K562 (cell line): ENCODE data around the gene SLC27A4. TPM values are rescaled to one million over a fixed set of nuclear protein-coding genes. Genes with fewer than 3 reads are reported as not detected.
A peak's percentile ranks its signal among the peaks of the same experiment; 100 is the strongest.

Source experiments
- ARID2 ChIP-seq: fragments of 450-650 bp; IDR thresholded peaks from 2 replicates; pipeline ENCODE4 v1.6.1; 2017; ENCODE audit warnings: antibody characterized with exemption, mild to moderate bottlenecking
- ATF2 ChIP-seq: sonication (generic); formaldehyde crosslinking; IDR thresholded peaks from 2 replicates; pipeline ENCODE4 v1.8.1; 2022; ENCODE audit warnings: missing genetic modification reagents
- ATF3 ChIP-seq, 2 experiments: fragments of 450-650 bp in 1 of 2; sonication (generic) in 1 of 2; formaldehyde crosslinking in 1 of 2; IDR thresholded peaks in 1 of 2; conservative IDR thresholded peaks in 1 of 2; 2 replicates each; pipeline versions ENCODE4 v1.6.1 to v1.8.1; 2016 to 2023; ENCODE audit warnings: mild to moderate bottlenecking in 2 of 2, moderate library complexity in 2 of 2, inconsistent platforms in 1 of 2, missing genetic modification reagents in 1 of 2
- CBX3 ChIP-seq, 2 experiments: IDR thresholded peaks; 1 replicate in 1 of 2; 2 replicates in 1 of 2; pipeline ENCODE4 v1.6.1; 2012; ENCODE audit warnings: inconsistent platforms in 2 of 2, low read length in 2 of 2, borderline replicate concordance in 1 of 2, control low read depth in 1 of 2
- DEAF1 ChIP-seq: fragments of 450-650 bp; formaldehyde crosslinking; IDR thresholded peaks from 2 replicates; pipeline ENCODE4 v1.4.0; 2020; ENCODE audit warnings: mild to moderate bottlenecking, moderate library complexity
- GATAD2A ChIP-seq: fragments of 450-650 bp; IDR thresholded peaks from 2 replicates; pipeline ENCODE4 v1.6.1; 2017
- NFXL1 ChIP-seq: fragments of 450-650 bp; formaldehyde crosslinking; IDR thresholded peaks from 2 replicates; pipeline ENCODE4 v1.4.0; 2021; ENCODE audit warnings: mild to moderate bottlenecking
- RAD51 ChIP-seq: fragments of 450-650 bp; IDR thresholded peaks from 2 replicates; pipeline ENCODE4 v1.7.1; 2016; ENCODE audit warnings: low read depth, mild to moderate bottlenecking, borderline replicate concordance
- SMARCA5 ChIP-seq: fragments of 450-650 bp; IDR thresholded peaks from 2 replicates; pipeline ENCODE4 v1.6.1; 2016
- STAG1 ChIP-seq: sonication (generic); formaldehyde crosslinking; IDR thresholded peaks from 2 replicates; pipeline ENCODE4 v1.5.0; 2020; ENCODE audit warnings: missing genetic modification reagents, borderline replicate concordance
- TEAD1 ChIP-seq, 2 experiments: fragments of 450-650 bp in 1 of 2; sonication (generic) in 1 of 2; formaldehyde crosslinking; IDR thresholded peaks; 2 replicates each; pipeline versions ENCODE4 v1.4.0 to v1.8.0; 2020 to 2022; ENCODE audit warnings: mild to moderate bottlenecking in 2 of 2, missing genetic modification reagents in 1 of 2
- TFAP4 ChIP-seq: sonication (generic); formaldehyde crosslinking; IDR thresholded peaks from 2 replicates; pipeline ENCODE4 v1.8.0; 2022; ENCODE audit warnings: missing genetic modification reagents, mild to moderate bottlenecking, moderate library complexity, borderline replicate concordance
- VEZF1 ChIP-seq: fragments of 200-800 bp; sonication (Bioruptor generic); IDR thresholded peaks from 2 replicates; pipeline ENCODE4 v1.6.1; 2017; ENCODE audit warnings: missing genetic modification characterization, missing compliant biosample characterization
- ZNF232 ChIP-seq: sonication (generic); formaldehyde crosslinking; IDR thresholded peaks from 2 replicates; pipeline ENCODE4 v1.8.0; 2022; ENCODE audit warnings: mild to moderate bottlenecking, missing genetic modification reagents
- polyA plus RNA-seq, 8 experiments: library from polyadenylated mRNA; depleted of rRNA in 4 of 8; stranded (reverse) in 5 of 8; unstranded in 3 of 8; fragments of >200 nt; fragmentation: Nextera tagmentation in 2 of 8; fragmentation: Illumina TruSeq in 1 of 8; extraction: Ambion mirVana in 2 of 8; extraction: Trizol in 1 of 8; gene quantifications; 2 replicates each; pipeline versions ENCODE4 v1.2.1 to v1.2.3, GENCODE V29; 2011 to 2014; ENCODE audit warnings: inconsistent platforms in 1 of 8, missing spikeins in 1 of 8
- total RNA-seq, 7 experiments: library from RNA; depleted of rRNA in 6 of 7; stranded (reverse); fragments of >200 nt in 6 of 7; fragmentation: Illumina TruSeq in 2 of 7; extraction: Trizol in 2 of 7; gene quantifications; 2 replicates each; pipeline versions ENCODE4 v1.2.1 to v1.2.3, GENCODE V29; 2011 to 2021; ENCODE audit warnings: low replicate concordance in 1 of 7

Gene SLC27A4
- total and polyA plus RNA-seq, 9 of the 15 experiments (the other 6 are each of a cell fraction or from before 2014, with no cell fraction given) = 0.25 to 35.7 (median 14.0) TPM

GRCh38 chr9:128361986-128362646 is 21.8 kb downstream of the SLC27A4 start (continued):
- TF ChIP-seq ATF2 (CRISPR knock-in tag) (no peak), CBX3 (IDR thresholded peaks at IDR 0.05; ENCODE audit: borderline replicate concordance in 1 of 2, low read length in 2 of 2) (0 out of 3 replicates have a peak, but pooled peaks of 1 of the 2 experiments have one; percentile 35), ATF3 (IDR thresholded peaks at IDR 0.05) (no peak), ATF3 (CRISPR knock-in tag; conservative IDR thresholded peaks at IDR 0.05) (0 out of 2 replicates have a peak, but pooled peaks have one; percentile 53), TEAD1 (CRISPR knock-in tag; IDR thresholded peaks at IDR 0.05) (no peak), STAG1 (CRISPR knock-in tag) (peak; percentile 90), DEAF1 (CRISPR knock-in tag) (peak; percentile 80), TFAP4 (CRISPR knock-in tag) (peak; percentile 86), ZNF232 (CRISPR knock-in tag) (no peak), SMARCA5 (no peak), ARID2 (peak; percentile 60; the same call in 1 of the 2 replicates), NFXL1 (CRISPR knock-in tag) (no peak), RAD51 (0 out of 2 replicates have a peak, but pooled peaks have one; percentile 36), VEZF1 (CRISPR knock-in tag) (peak; percentile 28; the same call in 1 of the 2 replicates), GATAD2A (no peak)
